GM21367 (cell line): Measurements from ENCODE around the gene ZFAND2A.
"Not testable (repeated sequence)": the region's sequence is repeated elsewhere in the genome, so short reads cannot be mapped to it uniquely, and the experiment has no call there.

Experiments used
- ATAC-seq: cut with Tn5 transposase; IDR thresholded peaks from one replicate; pipeline ENCODE4 v1.9.1; 2021; ENCODE audit not compliant: unreplicated experiment

Gene ZFAND2A

GRCh38 chr7:1154172-1154739 is 5.7 kb downstream of the ZFAND2A start:
- ATAC-seq: no peak

- ATAC-seq: no peak
Measured at GRCh38 chr7:1152492-1152891, 7.5 kb downstream of the ZFAND2A start.

- ATAC-seq: no peak
Measured at GRCh38 chr7:1151653-1152425, 8.2 kb downstream of the ZFAND2A start.

- no peak for ATAC-seq
Measured at GRCh38 chr7:1151156-1151555, 8.8 kb downstream of the ZFAND2A start.

GRCh38 chr7:1150400-1151002 is 9.5 kb downstream of the ZFAND2A start:
- no peak for ATAC-seq

GRCh38 chr7:1149351-1149794 is 10.6 kb downstream of the ZFAND2A start:
- no peak for ATAC-seq

GRCh38 chr7:1147873-1148272 is 12.1 kb downstream of the ZFAND2A start:
- not testable (repeated sequence) for ATAC-seq

GRCh38 chr7:1144269-1144771 is 15.7 kb downstream of the ZFAND2A start:
- ATAC-seq: no peak

- not testable (repeated sequence) for ATAC-seq
Measured at GRCh38 chr7:1143031-1143430, 17.0 kb downstream of the ZFAND2A start.

- no peak for ATAC-seq
Measured at GRCh38 chr7:1142051-1142635, 17.9 kb downstream of the ZFAND2A start.

GRCh38 chr7:1141651-1142050 is 18.3 kb downstream of the ZFAND2A start:
- ATAC-seq: no peak

GRCh38 chr7:1140476-1141104 is 19.4 kb downstream of the ZFAND2A start:
- no peak for ATAC-seq

- ATAC-seq: peak; percentile 39
Measured at GRCh38 chr7:1137517-1138167, 22.4 kb downstream of the ZFAND2A start.

- ATAC-seq: no peak
Measured at GRCh38 chr7:1136841-1137516, 23.0 kb downstream of the ZFAND2A start.

GRCh38 chr7:1134951-1135350 is 25.0 kb downstream of the ZFAND2A start:
- ATAC-seq: no peak

- ATAC-seq: no peak
Measured at GRCh38 chr7:1131471-1132265, 28.3 kb downstream of the ZFAND2A start.

- ATAC-seq: no peak
Measured at GRCh38 chr7:1130021-1130990, 29.7 kb downstream of the ZFAND2A start.

- no peak for ATAC-seq
Measured at GRCh38 chr7:1129431-1129830, 30.6 kb downstream of the ZFAND2A start.
